ENCODE data around the gene ARHGEF5. TPM values are rescaled to one million over a fixed set of nuclear protein-coding genes. Genes with fewer than 3 reads are reported as not detected.

ARHGEF5 gene
- total and polyA plus RNA-seq, 2 experiments from 2014 or later: 23.1 to 24.2 TPM

GRCh38 chr7:144428431-144428830 is 73.2 kb downstream of the ARHGEF5 start:
- no peak for DNase-seq (ENCODE audit: low spot score)
- whole genome bisulfite sequencing (ENCODE audit: low lambda C conversion rate, missing lambda C conversion rate): 83% methylated on average over 2 of the region's 2 CpGs
- TF ChIP-seq EZH2phosphoT487 (IDR thresholded peaks at IDR 0.05; ENCODE audit: low read depth, severe bottlenecking, unreplicated experiment) (no peak), CTCF (IDR thresholded peaks at IDR 0.05; ENCODE audit: poor library complexity) (no peak), EZH2 (IDR thresholded peaks at IDR 0.05; ENCODE audit: borderline replicate concordance) (no peak)
- H3K9me2 ChIP-seq (replicated peaks; ENCODE audit: insufficient read depth): no peaks in the 10 kb centered on the region
- H3K27ac ChIP-seq: no peak overlapping the region
- no peaks in the 10 kb centered on the region for H3K36me3 ChIP-seq (replicated peaks; ENCODE audit: insufficient read depth, low read depth)
- H3K79me2 ChIP-seq: no peaks in the 10 kb centered on the region
- no peaks in the 10 kb centered on the region for H3K4me1 ChIP-seq (ENCODE audit: insufficient read depth)
- H3K4me2 ChIP-seq: no peak overlapping the region
- no peaks in the 10 kb centered on the region for H3K27me3 ChIP-seq
- no peak overlapping the region for H2AFZ ChIP-seq
- no peaks in the 10 kb centered on the region for H3K9me3 ChIP-seq (ENCODE audit: low read depth)
- H4K20me1 ChIP-seq (ENCODE audit: insufficient read depth, poor library complexity, severe bottlenecking): no peaks in the 10 kb centered on the region
- H3K4me3 ChIP-seq: no peak overlapping the region

Other genes starting within 250 kb of the ARHGEF5 start
- gene OR2A2, start 245.8 kb upstream of the ARHGEF5 start, total RNA-seq: not detected in 2 replicates
- gene OR2A2, start 245.8 kb upstream of the ARHGEF5 start, polyA plus RNA-seq: not detected in 2 replicates
- gene OR2A14, start 232.2 kb upstream of the ARHGEF5 start, total RNA-seq: 0.27 TPM in 1 of 2 replicates, not detected in the other
- gene OR2A14, start 232.2 kb upstream of the ARHGEF5 start, polyA plus RNA-seq: not detected in 2 replicates
- gene CTAGE4, start 171.9 kb upstream of the ARHGEF5 start, total RNA-seq: 5.5 and 5.8 TPM in 2 replicates
- gene CTAGE4, start 171.9 kb upstream of the ARHGEF5 start, polyA plus RNA-seq: 2.2 and 2.3 TPM in 2 replicates
- 14.5 and 17.1 TPM in 2 replicates for gene ARHGEF35, start 159.6 kb upstream of the ARHGEF5 start, total RNA-seq
- gene ARHGEF35, start 159.6 kb upstream of the ARHGEF5 start, polyA plus RNA-seq: 16.4 and 19.3 TPM in 2 replicates
- 0.10 TPM in 1 of 2 replicates, not detected in the other for gene OR2A42, start 115.8 kb upstream of the ARHGEF5 start, total RNA-seq
- 0.46 TPM in 1 of 2 replicates, not detected in the other for gene OR2A42, start 115.8 kb upstream of the ARHGEF5 start, polyA plus RNA-seq
- gene OR2A7, start 90.6 kb upstream of the ARHGEF5 start, total RNA-seq: 3.3 and 6.2 TPM in 2 replicates
- 1.6 and 1.9 TPM in 2 replicates for gene OR2A7, start 90.6 kb upstream of the ARHGEF5 start, polyA plus RNA-seq
- 2.5 and 5.2 TPM in 2 replicates for gene CTAGE8, start 86.1 kb upstream of the ARHGEF5 start, total RNA-seq
- gene CTAGE8, start 86.1 kb upstream of the ARHGEF5 start, polyA plus RNA-seq: 2.8 and 3.6 TPM in 2 replicates
- 0.32 TPM in 1 of 2 replicates, not detected in the other for gene OR2A1, start 43.0 kb upstream of the ARHGEF5 start, total RNA-seq
- gene OR2A1, start 43.0 kb upstream of the ARHGEF5 start, polyA plus RNA-seq: 0.06 and 0.22 TPM in 2 replicates
- gene NOBOX, start 48.3 kb downstream of the ARHGEF5 start, total RNA-seq: 0.07 TPM in 1 of 2 replicates, not detected in the other
- 0.54 TPM in 1 of 2 replicates, not detected in the other for gene NOBOX, start 48.3 kb downstream of the ARHGEF5 start, polyA plus RNA-seq